ENCODE data around the gene SHKBP1.

- TF ChIP-seq CBFB (CRISPR knock-in tag; IDR thresholded peaks at IDR 0.05) = no peak
- no peak for TF ChIP-seq CEBPB (tag; IDR thresholded peaks at IDR 0.05)
- TF ChIP-seq SETDB1 (IDR thresholded peaks at IDR 0.05; ENCODE audit: low read length) = no peak
- TF ChIP-seq CEBPZ (IDR thresholded peaks at IDR 0.05; ENCODE audit: borderline replicate concordance, low read depth, low read length) = no peak
- TF ChIP-seq ZNF3 (CRISPR knock-in tag; IDR thresholded peaks at IDR 0.05) = no peak
- no peak for TF ChIP-seq HINFP (tag; conservative IDR thresholded peaks at IDR 0.05; ENCODE audit: low read depth)
- TF ChIP-seq POLR2AphosphoS5 (IDR thresholded peaks at IDR 0.05; ENCODE audit: control insufficient read depth, insufficient read depth, low read depth, low read length) = no peak
- TF ChIP-seq ZNF263 (CRISPR knock-in tag; IDR thresholded peaks at IDR 0.05; ENCODE audit: borderline replicate concordance) = no peak
- TF ChIP-seq HDAC2 (IDR thresholded peaks at IDR 0.05) = no peak
- no peak for TF ChIP-seq ZBTB33 (CRISPR knock-in tag; IDR thresholded peaks at IDR 0.05)
- no peak for TF ChIP-seq SNRNP70 (optimal IDR thresholded peaks at IDR 0.05; ENCODE audit: low read depth, low read length)
- no peak for TF ChIP-seq ZBTB7A (IDR thresholded peaks at IDR 0.05; ENCODE audit: borderline replicate concordance, control insufficient read depth, low read depth, low read length)
- no peak for TF ChIP-seq RHOXF2B (CRISPR knock-in tag; conservative IDR thresholded peaks at IDR 0.05)
Observed at GRCh38 chr19:40638327-40638726, 61.7 kb downstream of the SHKBP1 start.

Data from K562 (cell line).